Hepatocyte (in vitro differentiated cells): ENCODE data around the gene ANKHD1. TPM values are rescaled to one million over a fixed set of nuclear protein-coding genes. Genes with fewer than 3 reads are reported as not detected.

ENCODE experiments used
- microRNA-seq: library from miRNA; unstranded; fragments of <30 nt; microRNA quantifications from one replicate; pipeline ENCODE4, GENCODE V29; 2017
- polyA plus RNA-seq: library from polyadenylated mRNA; unstranded; fragments of >200 nt; fragmentation: Nextera tagmentation; extraction: Ambion mirVana; gene quantifications from 2 replicates; pipeline ENCODE4 v1.2.1, GENCODE V29; 2016
- small RNA-seq: library from RNA; depleted of rRNA; stranded (forward); fragments of <200 nt; gene quantifications from one replicate; pipeline ENCODE3, GENCODE V24; 2014
- total RNA-seq: library from RNA; depleted of rRNA; stranded (reverse); fragments of >200 nt; gene quantifications from 2 replicates; pipeline ENCODE4 v1.2.3, GENCODE V29; 2014

ANKHD1 gene
- total and polyA plus RNA-seq, 2 experiments from 2014 or later: 53.6 to 70.7 TPM

Small RNA genes lying within 50 kb of the gene (microRNA-seq; reads per million reads assigned to microRNA genes)
- not detected for gene MIR6831

Small RNA genes lying within 50 kb of the gene (small RNA-seq; reads per million reads assigned to genes)
- gene RF00279 (0.19 reads per million), gene RF00443 (not detected), gene RNU4-14P (not detected)

Other genes with a start within 250 kb of the ANKHD1 start
- gene CYSTM1, start 226.6 kb upstream of the ANKHD1 start, total RNA-seq: 111 and 120 TPM in 2 replicates
- 196 and 262 TPM in 2 replicates for gene CYSTM1, start 226.6 kb upstream of the ANKHD1 start, polyA plus RNA-seq
- gene PFDN1, start 98.7 kb upstream of the ANKHD1 start, total RNA-seq: 84.1 and 86.1 TPM in 2 replicates
- gene PFDN1, start 98.7 kb upstream of the ANKHD1 start, polyA plus RNA-seq: 97.6 and 98.0 TPM in 2 replicates
- 7.2 and 8.3 TPM in 2 replicates for gene HBEGF, start 55.2 kb upstream of the ANKHD1 start, total RNA-seq
- 6.7 and 7.9 TPM in 2 replicates for gene HBEGF, start 55.2 kb upstream of the ANKHD1 start, polyA plus RNA-seq
- gene SLC4A9, start 41.6 kb upstream of the ANKHD1 start, total RNA-seq: 0.07 TPM in 1 of 2 replicates, not detected in the other
- 0.53 and 1.1 TPM in 2 replicates for gene SLC4A9, start 41.6 kb upstream of the ANKHD1 start, polyA plus RNA-seq
- 2.7 and 3.5 TPM in 2 replicates for gene EIF4EBP3, start 145.8 kb downstream of the ANKHD1 start, total RNA-seq
- 6.6 and 6.9 TPM in 2 replicates for gene EIF4EBP3, start 145.8 kb downstream of the ANKHD1 start, polyA plus RNA-seq
- 24.4 and 26.5 TPM in 2 replicates for gene SRA1, start 155.6 kb downstream of the ANKHD1 start, total RNA-seq
- 66.4 and 66.6 TPM in 2 replicates for gene SRA1, start 155.6 kb downstream of the ANKHD1 start, polyA plus RNA-seq
- gene APBB3, start 162.8 kb downstream of the ANKHD1 start, total RNA-seq: 19.5 and 21.0 TPM in 2 replicates
- gene APBB3, start 162.8 kb downstream of the ANKHD1 start, polyA plus RNA-seq: 41.5 and 51.5 TPM in 2 replicates
- 29.2 and 34.1 TPM in 2 replicates for gene SLC35A4, start 163.0 kb downstream of the ANKHD1 start, total RNA-seq
- gene SLC35A4, start 163.0 kb downstream of the ANKHD1 start, polyA plus RNA-seq: 70.4 and 81.0 TPM in 2 replicates
- 0.84 and 2.3 TPM in 2 replicates for gene CD14, start 231.3 kb downstream of the ANKHD1 start, total RNA-seq
- 0.45 and 1.9 TPM in 2 replicates for gene CD14, start 231.3 kb downstream of the ANKHD1 start, polyA plus RNA-seq
- 10.0 and 25.8 TPM in 2 replicates for gene TMCO6, start 237.6 kb downstream of the ANKHD1 start, total RNA-seq
- 9.3 and 13.1 TPM in 2 replicates for gene TMCO6, start 237.6 kb downstream of the ANKHD1 start, polyA plus RNA-seq
- 82.7 and 82.9 TPM in 2 replicates for gene NDUFA2, start 245.8 kb downstream of the ANKHD1 start, total RNA-seq
- gene NDUFA2, start 245.8 kb downstream of the ANKHD1 start, polyA plus RNA-seq: 161 and 182 TPM in 2 replicates
- 68.7 and 72.2 TPM in 2 replicates for gene IK, start 246.0 kb downstream of the ANKHD1 start, total RNA-seq
- gene IK, start 246.0 kb downstream of the ANKHD1 start, polyA plus RNA-seq: 75.0 and 83.2 TPM in 2 replicates